ENCODE results near the gene ACTC1. TPM values are rescaled to one million over a fixed set of nuclear protein-coding genes. Genes with fewer than 3 reads are reported as not detected.

Gene ACTC1
- polyA plus RNA-seq, 1 donor (not counting 4 experiments of a cell fraction or from before 2014, with no cell fraction given) = not detected

- no peaks in the 10 kb centered on the region for H3K9me1 ChIP-seq (ENCODE audit: control insufficient read depth, extremely low read depth, insufficient read depth, low read length)
- TF ChIP-seq CTCF (optimal IDR thresholded peaks at IDR 0.05 in 1 of 3, IDR thresholded peaks at IDR 0.05 in 1 of 3, conservative IDR thresholded peaks at IDR 0.05 in 1 of 3; ENCODE audit: extremely low read depth in 1 of 3, insufficient read depth in 2 of 3, low read length in 3 of 3) = no peak
- no peak for TF ChIP-seq EZH2 (IDR thresholded peaks at IDR 0.05; ENCODE audit: low read length)
- no peak overlapping the region for H2AFZ ChIP-seq (ENCODE audit: control insufficient read depth, low read length)
- no peaks in the 10 kb centered on the region for H3K4me1 ChIP-seq (ENCODE audit: control insufficient read depth, extremely low read depth, insufficient read depth, low read length)
- FAIRE-seq (no peak), DNase-seq (ENCODE audit: low read depth, low spot score) (no peak)
- no peaks in the 10 kb centered on the region for H3K79me2 ChIP-seq (ENCODE audit: control insufficient read depth, insufficient read depth, low read length)
- H3K27me3 ChIP-seq (ENCODE audit: control insufficient read depth, extremely low read depth, insufficient read depth, low read length) = no peaks in the 10 kb centered on the region
- no peaks in the 10 kb centered on the region for H3K9me3 ChIP-seq (ENCODE audit: control insufficient read depth, low read depth, low read length)
- no peak overlapping the region for H3K9ac ChIP-seq (ENCODE audit: control insufficient read depth, extremely low read depth, insufficient read depth, low read length)
- H3K36me3 ChIP-seq (ENCODE audit: control insufficient read depth in 2 of 2, extremely low read depth in 1 of 2, insufficient read depth in 2 of 2, low read length in 2 of 2) = no peaks in the 10 kb centered on the region
- H3K4me2 ChIP-seq (ENCODE audit: control insufficient read depth, extremely low read depth, insufficient read depth, low read depth, low read length) = no peak overlapping the region
- H3K4me3 ChIP-seq (ENCODE audit: control insufficient read depth in 2 of 3, extremely low read depth in 1 of 3, insufficient read depth in 2 of 3, low read depth in 1 of 3, low read length in 3 of 3) = no peak overlapping the region
- no peak overlapping the region for H3K27ac ChIP-seq (ENCODE audit: control insufficient read depth, insufficient read depth, low read length)
- dilution Hi-C loops (cut with MboI; ENCODE audit: extremely low pct_ligation_motif_present, low sequenced_read_pairs) = no loop called here
- H4K20me1 ChIP-seq (ENCODE audit: control insufficient read depth, extremely low read depth, insufficient read depth, low read length) = no peaks in the 10 kb centered on the region
These were observed 33.0 kb upstream of the ACTC1 start for GRCh38 chr15:34828145-34828911.

- H3K4me3 ChIP-seq (ENCODE audit: control insufficient read depth in 2 of 3, extremely low read depth in 1 of 3, insufficient read depth in 2 of 3, low read depth in 1 of 3, low read length in 3 of 3) = no peak overlapping the region
- dilution Hi-C loops (cut with MboI; ENCODE audit: extremely low pct_ligation_motif_present, low sequenced_read_pairs) = no loop called here
- H3K27me3 ChIP-seq (ENCODE audit: control insufficient read depth, extremely low read depth, insufficient read depth, low read length) = no peaks in the 10 kb centered on the region
These were observed 26.5 kb upstream of the ACTC1 start for GRCh38 chr15:34821831-34822230.

More at GRCh38 chr15:34821831-34822230, 26.5 kb upstream of the ACTC1 start:
- Histone ChIP-seq H2AFZ (ENCODE audit: control insufficient read depth, low read length) (no peak overlapping the region), H3K36me3 (ENCODE audit: control insufficient read depth in 2 of 2, extremely low read depth in 1 of 2, insufficient read depth in 2 of 2, low read length in 2 of 2) (no peaks in the 10 kb centered on the region), H3K4me2 (ENCODE audit: control insufficient read depth, extremely low read depth, insufficient read depth, low read depth, low read length) (no peak overlapping the region), H3K79me2 (ENCODE audit: control insufficient read depth, insufficient read depth, low read length) (no peaks in the 10 kb centered on the region), H3K4me1 (ENCODE audit: control insufficient read depth, extremely low read depth, insufficient read depth, low read length) (no peaks in the 10 kb centered on the region), H3K9me1 (ENCODE audit: control insufficient read depth, extremely low read depth, insufficient read depth, low read length) (no peaks in the 10 kb centered on the region), H3K9ac (ENCODE audit: control insufficient read depth, extremely low read depth, insufficient read depth, low read length) (no peak overlapping the region), H3K27ac (ENCODE audit: control insufficient read depth, insufficient read depth, low read length) (no peak overlapping the region), H4K20me1 (ENCODE audit: control insufficient read depth, extremely low read depth, insufficient read depth, low read length) (no peaks in the 10 kb centered on the region), H3K9me3 (ENCODE audit: control insufficient read depth, low read depth, low read length) (no peaks in the 10 kb centered on the region)
- no peak for FAIRE-seq
- no peak for DNase-seq (ENCODE audit: low read depth, low spot score)
- TF ChIP-seq CTCF (optimal IDR thresholded peaks at IDR 0.05 in 1 of 3, IDR thresholded peaks at IDR 0.05 in 1 of 3, conservative IDR thresholded peaks at IDR 0.05 in 1 of 3; ENCODE audit: extremely low read depth in 1 of 3, insufficient read depth in 2 of 3, low read length in 3 of 3) = no peak
- no peak for TF ChIP-seq EZH2 (IDR thresholded peaks at IDR 0.05; ENCODE audit: low read length)

Measured in keratinocyte (primary cell).